HFFc6 (cell line): Measurements from ENCODE around the gene COLGALT1. TPM values are rescaled to one million over a fixed set of nuclear protein-coding genes. Genes with fewer than 3 reads are reported as not detected.

Experiments
- DNase-seq: peaks from one replicate; pipeline ENCODE4 v3.0.0-alpha.2; 2018
- H3K27ac Mint-ChIP-seq: 2 replicates; pipeline ENCODE4 v1.8.0; 2020; ENCODE audit warnings: mild to moderate bottlenecking, mixed read lengths
- H3K27me3 Mint-ChIP-seq: 2 replicates; pipeline ENCODE4 v1.8.0; 2021; ENCODE audit warnings: mild to moderate bottlenecking, moderate library complexity, mixed read lengths; ENCODE audit not compliant: insufficient read depth
- H3K36me3 Mint-ChIP-seq: 2 replicates; pipeline ENCODE4 v1.8.0; 2021; ENCODE audit warnings: low read depth, mixed read lengths
- H3K4me1 Mint-ChIP-seq: 2 replicates; pipeline ENCODE4 v1.8.0; 2020; ENCODE audit warnings: low read depth, mixed read lengths
- H3K4me3 Mint-ChIP-seq: 2 replicates; pipeline ENCODE4 v1.8.0; 2020; ENCODE audit warnings: mild to moderate bottlenecking, moderate library complexity, mixed read lengths
- H3K9me3 Mint-ChIP-seq: 2 replicates; pipeline ENCODE4 v1.8.0; 2020; ENCODE audit warnings: mild to moderate bottlenecking, mixed read lengths
- CTCF ChIP-seq: fragments of 200-600 bp; sonication (generic); IDR thresholded peaks from 2 replicates; pipeline ENCODE4 v1.5.0; 2021; ENCODE audit warnings: antibody characterized with exemption, mild to moderate bottlenecking
- total RNA-seq, 6 experiments: library from RNA; stranded (reverse); fragmentation: NEBNext Ultra II Directional; extraction: Animal tissue kit (Norgen Biotek cat#: 25700); gene quantifications; 2 replicates in 1 of 6; 3 replicates in 5 of 6; pipeline ENCODE4 v1.2.3, GENCODE V29; 2021

COLGALT1 gene
- total RNA-seq, 6 experiments from 2014 or later = 102 to 115 (median 106) TPM

- Mint-ChIP-seq H3K9me3 (no peaks in the 10 kb centered on the region; the same call in 1 of the 2 replicates), H3K4me3 (no peak overlapping the region)
These were observed 14.2 kb upstream of the COLGALT1 start for GRCh38 chr19:17541184-17541759.

GRCh38 chr19:17542042-17542441, 13.4 kb upstream of the COLGALT1 start:
- no peak overlapping the region for H3K27ac Mint-ChIP-seq
- peaks cover 16% of the 10 kb centered on the region for H3K27me3 Mint-ChIP-seq
- TF ChIP-seq CTCF = no peak
- H3K36me3 Mint-ChIP-seq = no peaks in the 10 kb centered on the region
- H3K9me3 Mint-ChIP-seq = no peaks in the 10 kb centered on the region; the same call in 1 of the 2 replicates
- DNase-seq = no peak
- H3K4me1 Mint-ChIP-seq = peaks cover 8% of the 10 kb centered on the region
- H3K4me3 Mint-ChIP-seq = no peak overlapping the region

More at GRCh38 chr19:17541184-17541759, 14.2 kb upstream of the COLGALT1 start:
- Mint-ChIP-seq H3K27ac (no peak overlapping the region), H3K4me1 (peaks cover 8% of the 10 kb centered on the region), H3K36me3 (no peaks in the 10 kb centered on the region), H3K27me3 (peaks cover 12% of the 10 kb centered on the region)
- TF ChIP-seq CTCF = no peak
- DNase-seq = no peak

GRCh38 chr19:17542793-17543582, 12.5 kb upstream of the COLGALT1 start:
- H3K36me3 Mint-ChIP-seq = no peaks in the 10 kb centered on the region
- H3K27ac Mint-ChIP-seq = no peak overlapping the region
- TF ChIP-seq CTCF = no peak

GRCh38 chr19:17543986-17544385, 11.5 kb upstream of the COLGALT1 start:
- Mint-ChIP-seq H3K9me3 (no peaks in the 10 kb centered on the region; the same call in 1 of the 2 replicates), H3K36me3 (no peaks in the 10 kb centered on the region), H3K27me3 (peaks cover 9% of the 10 kb centered on the region), H3K4me1 (no peaks in the 10 kb centered on the region), H3K27ac (no peak overlapping the region), H3K4me3 (no peak overlapping the region)
- DNase-seq = no peak
- TF ChIP-seq CTCF = no peak

More at GRCh38 chr19:17542793-17543582, 12.5 kb upstream of the COLGALT1 start:
- Mint-ChIP-seq H3K9me3 (no peaks in the 10 kb centered on the region; the same call in 1 of the 2 replicates), H3K4me3 (no peak overlapping the region), H3K4me1 (peaks cover 8% of the 10 kb centered on the region), H3K27me3 (peaks cover 14% of the 10 kb centered on the region)
- DNase-seq = no peak

GRCh38 chr19:17544418-17544817, 11.0 kb upstream of the COLGALT1 start:
- Mint-ChIP-seq H3K4me1 (no peaks in the 10 kb centered on the region), H3K9me3 (no peaks in the 10 kb centered on the region; the same call in 1 of the 2 replicates), H3K4me3 (no peak overlapping the region), H3K27ac (no peak overlapping the region), H3K27me3 (peaks cover 11% of the 10 kb centered on the region), H3K36me3 (no peaks in the 10 kb centered on the region)
- TF ChIP-seq CTCF = no peak
- no peak for DNase-seq
